Endodermal cell (in vitro differentiated cells): ENCODE measurements around the gene CLOCK. TPM values are rescaled to one million over a fixed set of nuclear protein-coding genes. Genes with fewer than 3 reads are reported as not detected.

ENCODE experiments used
- DNase-seq: peaks from one replicate; pipeline ENCODE4 v3.0.0-alpha.2; 2017
- H3K27ac ChIP-seq: 2 replicates; pipeline ENCODE4 v1.5.1; 2013; ENCODE audit warnings: mild to moderate bottlenecking, low read depth, low read length, moderate library complexity
- H3K27me3 ChIP-seq: 2 replicates; pipeline ENCODE4 v1.6.1; 2013; ENCODE audit warnings: mild to moderate bottlenecking, low read length, moderate library complexity; ENCODE audit not compliant: insufficient read depth, control insufficient read depth, poor library complexity, severe bottlenecking
- H3K36me3 ChIP-seq: 2 replicates; pipeline ENCODE4 v1.7.0; 2013; ENCODE audit warnings: mild to moderate bottlenecking, low read length, moderate library complexity; ENCODE audit not compliant: control insufficient read depth, insufficient read depth
- H3K4me1 ChIP-seq: one replicate; pipeline ENCODE4 v1.7.0; 2013; ENCODE audit warnings: low read length; ENCODE audit not compliant: control insufficient read depth, insufficient read depth
- H3K4me3 ChIP-seq: 2 replicates; pipeline ENCODE4 v1.5.1; 2013; ENCODE audit warnings: mild to moderate bottlenecking, low read length, moderate library complexity
- H3K9ac ChIP-seq: 2 replicates; pipeline ENCODE4 v1.6.1; 2013; ENCODE audit warnings: mild to moderate bottlenecking, low read length, moderate library complexity; ENCODE audit not compliant: poor library complexity, severe bottlenecking; ENCODE audit errors: extremely low read depth
- H3K9me3 ChIP-seq: 2 replicates; pipeline ENCODE4 v1.6.1; 2013; ENCODE audit warnings: mild to moderate bottlenecking, low read length, moderate library complexity; ENCODE audit not compliant: control insufficient read depth
- H3K27ac Mint-ChIP-seq: 2 replicates; pipeline ENCODE4 v1.8.0; 2020; ENCODE audit warnings: mixed read lengths
- H3K27me3 Mint-ChIP-seq: 2 replicates; pipeline ENCODE4 v1.8.0; 2021; ENCODE audit warnings: mild to moderate bottlenecking, mixed read lengths; ENCODE audit not compliant: insufficient read depth
- H3K36me3 Mint-ChIP-seq: 2 replicates; pipeline ENCODE4 v1.8.0; 2020; ENCODE audit warnings: low read depth, mixed read lengths
- H3K4me1 Mint-ChIP-seq: 2 replicates; pipeline ENCODE4 v1.8.0; 2020; ENCODE audit warnings: mixed read lengths
- H3K4me3 Mint-ChIP-seq: 2 replicates; pipeline ENCODE4 v1.8.0; 2020; ENCODE audit warnings: mild to moderate bottlenecking, moderate library complexity, mixed read lengths
- H3K9me3 Mint-ChIP-seq: 2 replicates; pipeline ENCODE4 v1.8.0; 2020; ENCODE audit warnings: mild to moderate bottlenecking, mixed read lengths
- WGBS, 2 experiments: methylation state at CpG; one replicate each; pipeline versions ENCODE4 v1.1.5 to v1.1.7; 2013; ENCODE audit warnings: missing lambda C conversion rate in 2 of 2, mixed read lengths in 1 of 2; ENCODE audit not compliant: insufficient coverage in 1 of 2, insufficient read length in 1 of 2; 5-methylcytosine and 5-hydroxymethylcytosine counted together
- total RNA-seq, 2 donors: library from RNA; stranded (reverse); fragmentation: NEBNext Ultra II Directional in 1 of 2; extraction: Animal tissue kit (Norgen Biotek cat#: 25700) in 1 of 2; gene quantifications; 2 replicates in 1 of 2; 3 replicates in 1 of 2; pipeline ENCODE4 v1.2.1, GENCODE V29; 2021
- TF ChIP-seq, protein P1 (sequence below): fragments of 200-600 bp; sonication (generic); conservative IDR thresholded peaks from 2 replicates; pipeline ENCODE4 v1.5.0; 2021; ENCODE audit warnings: antibody characterized with exemption, mild to moderate bottlenecking

The CLOCK gene
- total RNA-seq, 2 donors from 2014 or later, result 22.9 to 25.1 TPM

DNA sequence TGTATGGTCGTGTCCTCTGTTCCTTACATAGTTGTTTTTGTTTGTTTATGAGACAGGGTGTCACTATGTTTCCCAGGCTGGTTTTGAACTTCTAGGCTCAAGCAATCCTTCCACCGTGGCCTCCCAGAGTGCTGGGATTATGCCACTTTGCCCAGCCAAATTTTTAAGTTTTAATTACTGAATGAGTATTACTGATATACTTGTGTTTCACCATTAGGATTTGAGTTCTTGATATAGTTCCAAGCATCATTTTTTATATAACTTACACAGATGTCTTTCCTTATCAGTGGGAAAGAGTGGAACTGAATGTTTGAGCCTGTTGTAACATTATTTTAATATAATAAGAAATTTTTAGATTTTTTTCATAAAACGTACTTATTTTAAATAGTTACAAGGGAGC, 130.5 kb downstream of the CLOCK start:
- Histone ChIP-seq H3K27ac (no peak overlapping the region), H3K4me3 (no peak overlapping the region), H3K27me3 (no peaks in the 10 kb centered on the region), H3K36me3 (peaks cover 79% of the 10 kb centered on the region), H3K9ac (no peak overlapping the region), H3K9me3 (no peaks in the 10 kb centered on the region), H3K4me1 (no peaks in the 10 kb centered on the region)
- no peak overlapping the region for H3K27ac Mint-ChIP-seq
- no peaks in the 10 kb centered on the region for H3K4me1 Mint-ChIP-seq
- WGBS, 2 experiments, result 94 to 100% methylated on average over 2 to 3 of the region's 3 CpGs
- H3K9me3 Mint-ChIP-seq, result no peaks in the 10 kb centered on the region
- peaks cover 51% of the 10 kb centered on the region for H3K36me3 Mint-ChIP-seq
- no peak for DNase-seq
- H3K27me3 Mint-ChIP-seq, result no peaks in the 10 kb centered on the region
- no peak overlapping the region for H3K4me3 Mint-ChIP-seq
- TF ChIP-seq, protein P1, sequence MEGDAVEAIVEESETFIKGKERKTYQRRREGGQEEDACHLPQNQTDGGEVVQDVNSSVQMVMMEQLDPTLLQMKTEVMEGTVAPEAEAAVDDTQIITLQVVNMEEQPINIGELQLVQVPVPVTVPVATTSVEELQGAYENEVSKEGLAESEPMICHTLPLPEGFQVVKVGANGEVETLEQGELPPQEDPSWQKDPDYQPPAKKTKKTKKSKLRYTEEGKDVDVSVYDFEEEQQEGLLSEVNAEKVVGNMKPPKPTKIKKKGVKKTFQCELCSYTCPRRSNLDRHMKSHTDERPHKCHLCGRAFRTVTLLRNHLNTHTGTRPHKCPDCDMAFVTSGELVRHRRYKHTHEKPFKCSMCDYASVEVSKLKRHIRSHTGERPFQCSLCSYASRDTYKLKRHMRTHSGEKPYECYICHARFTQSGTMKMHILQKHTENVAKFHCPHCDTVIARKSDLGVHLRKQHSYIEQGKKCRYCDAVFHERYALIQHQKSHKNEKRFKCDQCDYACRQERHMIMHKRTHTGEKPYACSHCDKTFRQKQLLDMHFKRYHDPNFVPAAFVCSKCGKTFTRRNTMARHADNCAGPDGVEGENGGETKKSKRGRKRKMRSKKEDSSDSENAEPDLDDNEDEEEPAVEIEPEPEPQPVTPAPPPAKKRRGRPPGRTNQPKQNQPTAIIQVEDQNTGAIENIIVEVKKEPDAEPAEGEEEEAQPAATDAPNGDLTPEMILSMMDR, result no peak

GRCh38 chr4:55411621-55412020, 135.1 kb downstream of the CLOCK start:
- Histone ChIP-seq H3K9me3 (no peaks in the 10 kb centered on the region), H3K27me3 (no peaks in the 10 kb centered on the region), H3K4me1 (no peaks in the 10 kb centered on the region), H3K9ac (no peak overlapping the region), H3K36me3 (peaks cover 64% of the 10 kb centered on the region), H3K4me3 (no peak overlapping the region), H3K27ac (no peak overlapping the region)
- peaks cover 30% of the 10 kb centered on the region for H3K36me3 Mint-ChIP-seq
- H3K27ac Mint-ChIP-seq, result no peak overlapping the region
- no peak for DNase-seq
- no peaks in the 10 kb centered on the region for H3K27me3 Mint-ChIP-seq
- WGBS, 2 experiments, result 94 to 96% methylated on average over 6 of the region's 6 CpGs
- TF ChIP-seq, protein P1, result no peak
- H3K4me3 Mint-ChIP-seq, result no peak overlapping the region
- peaks cover 10% of the 10 kb centered on the region for H3K4me1 Mint-ChIP-seq
- H3K9me3 Mint-ChIP-seq, result no peaks in the 10 kb centered on the region

DNA sequence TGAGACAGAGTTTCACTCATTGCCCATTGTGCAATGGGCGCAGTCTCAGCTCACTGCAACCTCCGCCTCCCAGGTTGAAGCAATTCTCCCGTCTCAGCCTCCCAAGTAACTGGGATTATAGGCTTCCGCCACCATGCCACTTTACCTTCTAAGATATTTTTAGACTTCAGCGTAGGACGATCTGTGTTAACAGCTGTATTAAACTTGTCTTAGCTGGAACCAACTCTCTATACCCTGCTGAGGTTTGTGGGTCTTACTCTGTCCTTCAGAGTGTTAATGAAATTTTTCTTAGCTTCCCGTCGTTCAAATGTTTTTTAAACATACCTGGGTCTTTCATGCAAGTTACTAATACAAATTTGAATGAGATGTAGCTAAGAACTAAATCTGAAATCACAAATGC, 136.3 kb downstream of the CLOCK start:
- no peak overlapping the region for H3K4me3 Mint-ChIP-seq
- Histone ChIP-seq H3K9ac (no peak overlapping the region), H3K27me3 (no peaks in the 10 kb centered on the region), H3K36me3 (peaks cover 64% of the 10 kb centered on the region), H3K27ac (no peak overlapping the region), H3K4me1 (no peaks in the 10 kb centered on the region), H3K4me3 (no peak overlapping the region), H3K9me3 (peaks cover 3% of the 10 kb centered on the region)
- TF ChIP-seq, protein P1, result no peak
- 91 to 92% methylated on average over 6 to 8 of the region's 8 CpGs for WGBS, 2 experiments
- peaks cover 10% of the 10 kb centered on the region for H3K4me1 Mint-ChIP-seq
- peaks cover 35% of the 10 kb centered on the region for H3K36me3 Mint-ChIP-seq
- H3K27ac Mint-ChIP-seq, result no peak overlapping the region
- no peak for DNase-seq
- no peaks in the 10 kb centered on the region for H3K9me3 Mint-ChIP-seq
- H3K27me3 Mint-ChIP-seq, result no peaks in the 10 kb centered on the region
